HG02571 (cell line): ENCODE results near the gene FGF8.

ENCODE experiments used
- ATAC-seq: cut with Tn5 transposase; IDR thresholded peaks from one replicate; pipeline ENCODE4 v1.9.1; 2021; ENCODE audit warnings: mild to moderate bottlenecking, moderate library complexity; ENCODE audit not compliant: unreplicated experiment

The FGF8 gene

GRCh38 chr10:101770331-101771215 lies 5.3 kb downstream of the FGF8 start:
- no peak for ATAC-seq

- no peak for ATAC-seq
Measured at GRCh38 chr10:101769541-101770180, 6.3 kb downstream of the FGF8 start.

- ATAC-seq = no peak
Measured at GRCh38 chr10:101768791-101769170, 7.1 kb downstream of the FGF8 start.

GRCh38 chr10:101767966-101768790 lies 7.7 kb downstream of the FGF8 start:
- ATAC-seq = no peak

- ATAC-seq = no peak
Measured at GRCh38 chr10:101767600-101767945, 8.3 kb downstream of the FGF8 start.

GRCh38 chr10:101766753-101767599 lies 8.9 kb downstream of the FGF8 start:
- ATAC-seq = no peak

GRCh38 chr10:101766306-101766705 lies 9.6 kb downstream of the FGF8 start:
- ATAC-seq = no peak

- no peak for ATAC-seq
Measured at GRCh38 chr10:101763141-101763846, 12.6 kb downstream of the FGF8 start.

GRCh38 chr10:101762736-101763135 lies 13.2 kb downstream of the FGF8 start:
- no peak for ATAC-seq

- no peak for ATAC-seq
Measured at GRCh38 chr10:101761226-101761625, 14.7 kb downstream of the FGF8 start.

GRCh38 chr10:101760510-101760909 lies 15.4 kb downstream of the FGF8 start:
- no peak for ATAC-seq

GRCh38 chr10:101759309-101760247 lies 16.3 kb downstream of the FGF8 start:
- ATAC-seq = no peak

GRCh38 chr10:101758858-101759257 lies 17.1 kb downstream of the FGF8 start:
- no peak for ATAC-seq

GRCh38 chr10:101752241-101752640 lies 23.7 kb downstream of the FGF8 start:
- ATAC-seq = no peak

GRCh38 chr10:101749047-101750016 lies 26.6 kb downstream of the FGF8 start:
- ATAC-seq = no peak

GRCh38 chr10:101748496-101748895 lies 27.4 kb downstream of the FGF8 start:
- ATAC-seq = no peak

- ATAC-seq = no peak
Measured at GRCh38 chr10:101745074-101745696, 30.7 kb downstream of the FGF8 start.
